HEK293 (cell line): ENCODE measurements around the gene RHOU.

Experiments used
- CTCF ChIA-PET: fragments of 350-600 bp; formaldehyde crosslinking; extraction: SDS; loops from one replicate; lab custom pipeline; 2021; ENCODE audit warnings: antibody characterized with exemption; lab: Yijun Ruan, JAX
- POLR2A ChIA-PET: fragments of 300-600 bp; formaldehyde crosslinking; extraction: SDS; loops from one replicate; lab custom pipeline; 2020; ENCODE audit warnings: antibody characterized with exemption, inconsistent platforms; lab: Yijun Ruan, JAX
- H3K27ac ChIP-seq: fragments of 200-500 bp; sonication (Bioruptor generic); 2 replicates; pipeline ENCODE4 v1.5.1; 2014; ENCODE audit warnings: low read depth, low read length, control low read depth, inconsistent platforms; ENCODE audit errors: extremely low read depth
- H3K36me3 ChIP-seq, 2 experiments: fragments of 200-500 bp in 1 of 2; sonication (Bioruptor generic) in 1 of 2; 1 replicate in 1 of 2; 2 replicates in 1 of 2; pipeline ENCODE4 v1.5.1; 2014 to 2017; ENCODE audit warnings: inconsistent platforms in 2 of 2, low read length in 2 of 2; ENCODE audit not compliant: control insufficient read depth in 2 of 2, insufficient read depth in 1 of 2
- H3K4me1 ChIP-seq: fragments of 200-500 bp; sonication (Bioruptor generic); 2 replicates; pipeline ENCODE4 v1.5.1; 2014; ENCODE audit warnings: mild to moderate bottlenecking, low read length, inconsistent platforms; ENCODE audit not compliant: control insufficient read depth, insufficient read depth
- H3K4me3 ChIP-seq: 2 replicates; pipeline ENCODE4 v1.5.1; 2011; ENCODE audit warnings: low read depth, mild to moderate bottlenecking, control low read depth, low read length, moderate library complexity
- H3K9me3 ChIP-seq: fragments of 200-500 bp; sonication (Bioruptor generic); 2 replicates; pipeline ENCODE4 v1.5.1; 2014; ENCODE audit warnings: low read depth, low read length, inconsistent platforms; ENCODE audit not compliant: control insufficient read depth, insufficient read depth
- BCL11A ChIP-seq: fragments of 450-650 bp; formaldehyde crosslinking; IDR thresholded peaks from 2 replicates; pipeline ENCODE4 v1.5.1; 2016; ENCODE audit warnings: low read depth, missing biosample characterization, missing genetic modification characterization
- FEZF1 ChIP-seq: fragments of 450-650 bp; formaldehyde crosslinking; IDR thresholded peaks from 2 replicates; pipeline ENCODE4 v1.5.1; 2016; ENCODE audit warnings: missing biosample characterization, missing genetic modification characterization
- GFI1B ChIP-seq: fragments of 450-650 bp; formaldehyde crosslinking; IDR thresholded peaks from 2 replicates; pipeline ENCODE4 v1.5.1; 2016; ENCODE audit warnings: missing biosample characterization, missing genetic modification characterization
- IKZF3 ChIP-seq: fragments of 450-650 bp; IDR thresholded peaks from 2 replicates; pipeline ENCODE4 v1.5.0; 2018; ENCODE audit warnings: missing biosample characterization, mild to moderate bottlenecking, missing genetic modification characterization, moderate library complexity
- INSM2 ChIP-seq: fragments of 450-650 bp; formaldehyde crosslinking; IDR thresholded peaks from 2 replicates; pipeline ENCODE4 v1.5.1; 2016; ENCODE audit warnings: missing biosample characterization, missing genetic modification characterization
- PBX3 ChIP-seq: sonication (generic); formaldehyde crosslinking; IDR thresholded peaks from 2 replicates; pipeline ENCODE4 v1.8.1; 2022; ENCODE audit warnings: mild to moderate bottlenecking, moderate library complexity, missing genetic modification reagents
- PRDM10 ChIP-seq: fragments of 450-650 bp; formaldehyde crosslinking; IDR thresholded peaks from 2 replicates; pipeline ENCODE4 v1.5.1; 2016; ENCODE audit warnings: missing biosample characterization, missing genetic modification characterization
- SALL2 ChIP-seq: fragments of 450-650 bp; formaldehyde crosslinking; IDR thresholded peaks from 2 replicates; pipeline ENCODE4 v1.5.0; 2017; ENCODE audit warnings: missing biosample characterization, mild to moderate bottlenecking, missing genetic modification characterization, borderline replicate concordance
- SP7 ChIP-seq: fragments of 450-650 bp; formaldehyde crosslinking; IDR thresholded peaks from 2 replicates; pipeline ENCODE4 v1.5.1; 2016; ENCODE audit warnings: missing biosample characterization, missing genetic modification characterization
- YY1 ChIP-seq: fragments of 450-650 bp; formaldehyde crosslinking; IDR thresholded peaks from 2 replicates; pipeline ENCODE4 v1.5.1; 2018; ENCODE audit warnings: missing biosample characterization, missing genetic modification characterization
- ZBTB17 ChIP-seq: fragments of 450-650 bp; formaldehyde crosslinking; IDR thresholded peaks from 2 replicates; pipeline ENCODE4 v1.5.1; 2016; ENCODE audit warnings: missing biosample characterization, missing genetic modification characterization
- ZFP37 ChIP-seq: fragments of 450-650 bp; formaldehyde crosslinking; IDR thresholded peaks from 2 replicates; pipeline ENCODE4 v1.5.1; 2016; ENCODE audit warnings: missing biosample characterization, missing genetic modification characterization
- ZNF132 ChIP-seq: fragments of 450-650 bp; formaldehyde crosslinking; IDR thresholded peaks from 2 replicates; pipeline ENCODE4 v1.5.1; 2017; ENCODE audit warnings: missing biosample characterization, missing genetic modification characterization, borderline replicate concordance
- ZNF174 ChIP-seq: fragments of 450-650 bp; formaldehyde crosslinking; IDR thresholded peaks from 2 replicates; pipeline ENCODE4 v1.5.0; 2017; ENCODE audit warnings: missing biosample characterization, mild to moderate bottlenecking, missing genetic modification characterization
- ZNF18 ChIP-seq: fragments of 450-650 bp; formaldehyde crosslinking; IDR thresholded peaks from 2 replicates; pipeline ENCODE4 v1.5.1; 2016; ENCODE audit warnings: missing biosample characterization, missing genetic modification characterization
- ZNF341 ChIP-seq: fragments of 450-650 bp; formaldehyde crosslinking; IDR thresholded peaks from 2 replicates; pipeline ENCODE4; 2016; ENCODE audit warnings: low read depth, missing biosample characterization, missing genetic modification characterization
- ZNF366 ChIP-seq: fragments of 450-650 bp; formaldehyde crosslinking; conservative IDR thresholded peaks from 2 replicates; pipeline ENCODE4 v1.5.1; 2016; ENCODE audit warnings: missing biosample characterization, missing genetic modification characterization
- ZNF37A ChIP-seq: fragments of 450-650 bp; IDR thresholded peaks from 2 replicates; pipeline ENCODE4 v1.5.1; 2018; ENCODE audit warnings: missing biosample characterization, missing genetic modification characterization
- ZNF391 ChIP-seq: fragments of 450-650 bp; formaldehyde crosslinking; IDR thresholded peaks from 2 replicates; pipeline ENCODE4 v1.5.1; 2016; ENCODE audit warnings: low read depth, missing biosample characterization, missing genetic modification characterization, borderline replicate concordance
- ZNF404 ChIP-seq: fragments of 450-650 bp; formaldehyde crosslinking; IDR thresholded peaks from 2 replicates; pipeline ENCODE4 v1.5.1; 2017; ENCODE audit warnings: missing biosample characterization, missing genetic modification characterization
- ZNF513 ChIP-seq: fragments of 450-650 bp; IDR thresholded peaks from 2 replicates; pipeline ENCODE4 v1.5.1; 2018; ENCODE audit warnings: missing biosample characterization, missing genetic modification characterization
- ZNF670 ChIP-seq: fragments of 450-650 bp; formaldehyde crosslinking; IDR thresholded peaks from 2 replicates; pipeline ENCODE4 v1.5.1; 2016; ENCODE audit warnings: missing biosample characterization, missing genetic modification characterization, low read depth
- ZNF792 ChIP-seq: fragments of 450-650 bp; formaldehyde crosslinking; IDR thresholded peaks from 2 replicates; pipeline ENCODE4 v1.5.1; 2016; ENCODE audit warnings: missing biosample characterization, missing genetic modification characterization

Gene RHOU

GRCh38 chr1:228755800-228756199 lies 20.5 kb downstream of the RHOU start:
- H3K4me3 ChIP-seq = no peak overlapping the region
- ChIA-PET CTCF (no interaction called here), POLR2A (interaction anchor here (0.6 kb wide), 1 partner anchor 29 kb away, joined by 5 read pairs; no protein-coding TSS in a partner anchor)
- peaks cover 15% of the 10 kb centered on the region for H3K4me1 ChIP-seq
- H3K9me3 ChIP-seq = no peaks in the 10 kb centered on the region
- TF ChIP-seq PRDM10 (tag by site-specific recombination) (peak; percentile 71), YY1 (tag by site-specific recombination) (no peak), FEZF1 (tag by site-specific recombination) (peak; percentile 62), ZBTB17 (tag by site-specific recombination) (0 out of 2 replicates have a peak, but pooled peaks have one; percentile 22), ZNF366 (tag by site-specific recombination) (peak; percentile 61; the same call in 1 of the 2 replicates)
- no peaks in the 10 kb centered on the region for H3K36me3 ChIP-seq
- H3K27ac ChIP-seq = no peak overlapping the region

GRCh38 chr1:228756457-228756856 lies 21.2 kb downstream of the RHOU start:
- H3K9me3 ChIP-seq = no peaks in the 10 kb centered on the region
- POLR2A ChIA-PET = interaction anchor here (0.7 kb wide), 1 partner anchor 25 kb away, joined by 3 read pairs; no protein-coding TSS in a partner anchor
- CTCF ChIA-PET = no interaction called here
- H3K27ac ChIP-seq = no peak overlapping the region
- H3K4me3 ChIP-seq = no peak overlapping the region
- peaks cover 15% of the 10 kb centered on the region for H3K4me1 ChIP-seq
- no peaks in the 10 kb centered on the region for H3K36me3 ChIP-seq
- TF ChIP-seq ZNF132 (no peak), ZNF174 (tag by site-specific recombination) (no peak), SP7 (tag by site-specific recombination) (no peak), PBX3 (CRISPR knock-in tag) (no peak), BCL11A (no peak), GFI1B (tag by site-specific recombination) (peak; percentile 25; the same call in 1 of the 2 replicates), SALL2 (tag by site-specific recombination) (no peak), ZNF18 (tag by site-specific recombination) (peak; percentile 11; the same call in 1 of the 2 replicates), ZNF404 (tag by site-specific recombination) (no peak), ZNF670 (tag by site-specific recombination) (no peak), IKZF3 (tag by site-specific recombination) (peak; percentile 55), ZNF341 (no peak), ZNF792 (tag by site-specific recombination) (no peak), ZNF391 (no peak), ZNF37A (tag by site-specific recombination) (no peak), ZFP37 (tag by site-specific recombination) (no peak), ZNF513 (tag by site-specific recombination) (peak; percentile 43), INSM2 (tag by site-specific recombination) (no peak)
